Upper lobe of right lung (tissue), 1 donor: ENCODE data around the gene TENM4. TPM values are rescaled to one million over a fixed set of nuclear protein-coding genes. Genes with fewer than 3 reads are reported as not detected.

Experiments
- ATAC-seq: fragments of 200-7000 bp; cut with Tn5 transposase; one replicate; pipeline ENCODE4 v1.9.1; 2020; ENCODE audit warnings: mild to moderate bottlenecking, moderate library complexity
- DNase-seq: peaks from one replicate; pipeline ENCODE4 v3.0.0-alpha.2; 2020
- H3K27ac ChIP-seq: fragments of 200-600 bp; one replicate; pipeline ENCODE4 v1.8.0; 2022
- H3K27me3 ChIP-seq: fragments of 200-600 bp; one replicate; pipeline ENCODE4 v1.8.0; 2022; ENCODE audit warnings: mild to moderate bottlenecking
- H3K36me3 ChIP-seq: fragments of 200-600 bp; one replicate; pipeline ENCODE4 v1.8.0; 2022
- H3K4me1 ChIP-seq: fragments of 200-600 bp; one replicate; pipeline ENCODE4 v1.8.0; 2022
- H3K4me3 ChIP-seq: fragments of 200-600 bp; one replicate; pipeline ENCODE4 v1.8.0; 2022; ENCODE audit warnings: mild to moderate bottlenecking
- H3K9me3 ChIP-seq: fragments of 200-600 bp; one replicate; pipeline ENCODE4 v1.8.0; 2022
- CTCF ChIP-seq: fragments of 200-600 bp; IDR thresholded peaks from one replicate; pipeline ENCODE4 v1.8.0; 2022; ENCODE audit warnings: antibody characterized with exemption
- intact Hi-C: fragments of 100-400 bp; cut with DNase I; formaldehyde crosslinking; loops from one replicate; pipeline ENCODE4 v1.11.0; 2022
- total RNA-seq: library from RNA; stranded (reverse); fragmentation: NEBNext Ultra II Directional; extraction: Animal tissue kit (Norgen Biotek cat#: 25700); gene quantifications from one replicate; pipeline ENCODE4 v1.2.1, GENCODE V29; 2021
- donor health status: DM: no; HTN: yes; CAD: no; lungs with severe emphysema.

Gene TENM4
- total RNA-seq, 1 donor from 2014 or later, result 4.3 TPM

GRCh38 chr11:78845496-78845895 lies 595.3 kb downstream of the TENM4 start:
- no peak overlapping the region for H3K27ac ChIP-seq
- TF ChIP-seq CTCF, result no peak
- H3K4me1 ChIP-seq, result peaks cover 8% of the 10 kb centered on the region
- intact Hi-C loops, result no loop called here
- DNase-seq (no peak), ATAC-seq (no peak)
- H3K4me3 ChIP-seq, result no peak overlapping the region
- no peaks in the 10 kb centered on the region for H3K36me3 ChIP-seq
- no peaks in the 10 kb centered on the region for H3K27me3 ChIP-seq
- H3K9me3 ChIP-seq, result no peaks in the 10 kb centered on the region

- no peak for TF ChIP-seq CTCF
- Histone ChIP-seq H3K4me1 (peaks cover 10% of the 10 kb centered on the region), H3K9me3 (no peaks in the 10 kb centered on the region), H3K27ac (peak overlapping the region; percentile 2), H3K27me3 (no peaks in the 10 kb centered on the region), H3K4me3 (no peak overlapping the region), H3K36me3 (no peaks in the 10 kb centered on the region)
- intact Hi-C loops, result no loop called here
- ATAC-seq (no peak), DNase-seq (no peak)
These were observed 599.3 kb downstream of the TENM4 start for GRCh38 chr11:78841456-78842060.

- ATAC-seq, result peak; percentile 79
- Histone ChIP-seq H3K9me3 (no peaks in the 10 kb centered on the region), H3K4me1 (peaks cover 10% of the 10 kb centered on the region), H3K27me3 (no peaks in the 10 kb centered on the region), H3K27ac (peak overlapping the region; percentile 2), H3K4me3 (no peak overlapping the region), H3K36me3 (no peaks in the 10 kb centered on the region)
- intact Hi-C loops, result no loop called here
- no peak for TF ChIP-seq CTCF
- no peak for DNase-seq
These were observed 600.2 kb downstream of the TENM4 start for GRCh38 chr11:78840623-78841022.

GRCh38 chr11:78840200-78840599 lies 600.6 kb downstream of the TENM4 start:
- Histone ChIP-seq H3K9me3 (no peaks in the 10 kb centered on the region), H3K36me3 (no peaks in the 10 kb centered on the region), H3K27me3 (no peaks in the 10 kb centered on the region), H3K4me3 (no peak overlapping the region), H3K27ac (no peak overlapping the region), H3K4me1 (peaks cover 10% of the 10 kb centered on the region)
- DNase-seq, result no peak
- TF ChIP-seq CTCF, result no peak
- no peak for ATAC-seq
- intact Hi-C loops, result no loop called here

GRCh38 chr11:78838417-78838816 lies 602.4 kb downstream of the TENM4 start:
- DNase-seq (no peak), ATAC-seq (no peak)
- Histone ChIP-seq H3K36me3 (no peaks in the 10 kb centered on the region), H3K27ac (no peak overlapping the region), H3K4me3 (no peak overlapping the region), H3K4me1 (peaks cover 10% of the 10 kb centered on the region), H3K27me3 (no peaks in the 10 kb centered on the region), H3K9me3 (no peaks in the 10 kb centered on the region)
- no peak for TF ChIP-seq CTCF
- intact Hi-C loops, result no loop called here

GRCh38 chr11:78835646-78836045 lies 605.2 kb downstream of the TENM4 start:
- intact Hi-C loops, result no loop called here
- ATAC-seq, result no peak

More at GRCh38 chr11:78835646-78836045, 605.2 kb downstream of the TENM4 start:
- no peak overlapping the region for H3K27ac ChIP-seq
- H3K4me3 ChIP-seq, result no peak overlapping the region
- no peaks in the 10 kb centered on the region for H3K9me3 ChIP-seq
- H3K27me3 ChIP-seq, result no peaks in the 10 kb centered on the region
- TF ChIP-seq CTCF, result no peak
- peaks cover 4% of the 10 kb centered on the region for H3K4me1 ChIP-seq
- no peak for DNase-seq
- no peaks in the 10 kb centered on the region for H3K36me3 ChIP-seq
